PFSK-1 (cell line): ENCODE results near the gene PHACTR1.

Experiments used
- FOXP2 ChIP-seq: optimal IDR thresholded peaks from 2 replicates; pipeline ENCODE3; 2011; ENCODE audit warnings: borderline replicate concordance, control low read depth, inconsistent platforms; ENCODE audit not compliant: insufficient read depth; ENCODE audit errors: extremely low read length, extremely low read depth
- POLR2AphosphoS5 ChIP-seq: IDR thresholded peaks from 2 replicates; pipeline ENCODE4 v1.6.1; 2012; ENCODE audit warnings: low read depth, mild to moderate bottlenecking, control low read depth, low read length, moderate library complexity
- SIN3A ChIP-seq: IDR thresholded peaks from 2 replicates; pipeline ENCODE4 v1.6.1; 2012; ENCODE audit warnings: mild to moderate bottlenecking, low read length, moderate library complexity, borderline replicate concordance; ENCODE audit not compliant: insufficient read depth
- TAF1 ChIP-seq: IDR thresholded peaks from 2 replicates; pipeline ENCODE4 v1.6.1; 2012; ENCODE audit warnings: low read length, control low read depth, borderline replicate concordance; ENCODE audit not compliant: insufficient read depth
- TF ChIP-seq, protein P1 (sequence below), 2 experiments: IDR thresholded peaks; 2 replicates each; pipeline versions ENCODE4 v1.6.1 to v1.8.0; 2011 to 2012; ENCODE audit warnings: low read depth in 2 of 2, low read length in 2 of 2, control low read depth in 1 of 2, inconsistent platforms in 1 of 2, mild to moderate bottlenecking in 1 of 2, moderate library complexity in 1 of 2; ENCODE audit not compliant: insufficient read depth in 1 of 2

Gene PHACTR1

DNA sequence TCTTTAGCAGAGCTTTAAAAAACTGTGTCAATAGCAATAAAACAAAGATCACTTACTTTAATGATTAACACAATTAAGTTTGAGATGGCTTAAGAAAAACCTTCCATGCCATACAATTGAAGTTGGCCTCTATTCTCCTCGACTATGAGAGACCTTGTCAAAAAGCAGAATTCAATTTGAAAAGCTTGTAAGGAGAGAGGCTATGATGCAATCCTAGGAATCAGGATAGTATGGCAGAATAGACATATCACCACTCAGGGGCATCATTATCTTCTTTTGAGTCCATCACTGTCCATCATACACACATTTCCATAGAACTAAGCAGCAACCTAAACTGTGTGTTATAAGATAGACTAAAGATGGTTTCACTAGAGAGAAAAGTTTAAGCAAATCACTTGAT is 594.6 kb downstream of the PHACTR1 start:
- no peak for TF ChIP-seq FOXP2
- TF ChIP-seq, protein P1, sequence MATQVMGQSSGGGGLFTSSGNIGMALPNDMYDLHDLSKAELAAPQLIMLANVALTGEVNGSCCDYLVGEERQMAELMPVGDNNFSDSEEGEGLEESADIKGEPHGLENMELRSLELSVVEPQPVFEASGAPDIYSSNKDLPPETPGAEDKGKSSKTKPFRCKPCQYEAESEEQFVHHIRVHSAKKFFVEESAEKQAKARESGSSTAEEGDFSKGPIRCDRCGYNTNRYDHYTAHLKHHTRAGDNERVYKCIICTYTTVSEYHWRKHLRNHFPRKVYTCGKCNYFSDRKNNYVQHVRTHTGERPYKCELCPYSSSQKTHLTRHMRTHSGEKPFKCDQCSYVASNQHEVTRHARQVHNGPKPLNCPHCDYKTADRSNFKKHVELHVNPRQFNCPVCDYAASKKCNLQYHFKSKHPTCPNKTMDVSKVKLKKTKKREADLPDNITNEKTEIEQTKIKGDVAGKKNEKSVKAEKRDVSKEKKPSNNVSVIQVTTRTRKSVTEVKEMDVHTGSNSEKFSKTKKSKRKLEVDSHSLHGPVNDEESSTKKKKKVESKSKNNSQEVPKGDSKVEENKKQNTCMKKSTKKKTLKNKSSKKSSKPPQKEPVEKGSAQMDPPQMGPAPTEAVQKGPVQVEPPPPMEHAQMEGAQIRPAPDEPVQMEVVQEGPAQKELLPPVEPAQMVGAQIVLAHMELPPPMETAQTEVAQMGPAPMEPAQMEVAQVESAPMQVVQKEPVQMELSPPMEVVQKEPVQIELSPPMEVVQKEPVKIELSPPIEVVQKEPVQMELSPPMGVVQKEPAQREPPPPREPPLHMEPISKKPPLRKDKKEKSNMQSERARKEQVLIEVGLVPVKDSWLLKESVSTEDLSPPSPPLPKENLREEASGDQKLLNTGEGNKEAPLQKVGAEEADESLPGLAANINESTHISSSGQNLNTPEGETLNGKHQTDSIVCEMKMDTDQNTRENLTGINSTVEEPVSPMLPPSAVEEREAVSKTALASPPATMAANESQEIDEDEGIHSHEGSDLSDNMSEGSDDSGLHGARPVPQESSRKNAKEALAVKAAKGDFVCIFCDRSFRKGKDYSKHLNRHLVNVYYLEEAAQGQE (IDR thresholded peaks at IDR 0.05; ENCODE audit: insufficient read depth in 1 of 2, low read depth in 2 of 2, low read length in 2 of 2), result no peak
- TF ChIP-seq TAF1, result no peak
- no peak for TF ChIP-seq SIN3A

DNA sequence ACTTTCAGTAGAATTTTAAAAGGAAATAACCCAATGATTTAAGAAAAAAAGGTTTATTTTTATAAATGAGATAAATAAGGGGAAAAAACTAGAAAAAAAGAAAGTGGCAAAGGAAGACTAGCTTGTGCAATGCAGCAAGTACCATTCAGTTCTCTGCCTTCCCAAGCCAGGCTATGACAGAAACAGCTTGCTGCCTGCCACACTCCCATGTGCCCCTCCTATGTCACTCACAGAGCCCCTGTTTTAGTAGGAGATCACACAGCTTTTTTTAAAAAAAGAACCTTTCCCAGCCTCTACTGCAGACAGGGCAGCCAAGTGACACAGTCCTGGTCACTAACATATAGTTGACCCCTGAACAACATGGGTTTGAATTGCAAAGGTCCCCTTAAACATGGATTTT is 598.2 kb downstream of the PHACTR1 start:
- TF ChIP-seq, protein P1 (IDR thresholded peaks at IDR 0.05; ENCODE audit: insufficient read depth in 1 of 2, low read depth in 2 of 2, low read length in 2 of 2), result no peak
- TF ChIP-seq SIN3A (no peak), POLR2AphosphoS5 (no peak), TAF1 (no peak), FOXP2 (no peak)

DNA sequence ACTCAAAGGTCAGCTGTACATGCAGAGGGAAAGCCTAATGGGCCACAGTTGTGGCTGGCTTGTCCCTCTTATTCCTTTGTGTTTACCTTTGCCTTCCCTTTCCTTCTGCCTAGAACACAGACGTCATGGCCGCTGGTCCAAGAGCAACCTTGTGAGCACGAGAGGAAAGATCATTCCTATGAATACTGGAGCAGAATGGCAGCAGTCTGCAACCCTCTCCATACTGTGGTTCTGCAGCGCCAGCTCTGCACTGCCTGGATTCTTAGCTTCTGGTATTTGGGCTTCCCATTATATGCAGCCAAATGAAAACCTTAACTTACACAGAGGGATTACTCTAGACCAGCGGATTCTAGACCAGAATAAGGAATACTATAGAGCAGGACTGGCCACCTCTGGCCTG is 599.3 kb downstream of the PHACTR1 start:
- TF ChIP-seq FOXP2, result no peak

DNA sequence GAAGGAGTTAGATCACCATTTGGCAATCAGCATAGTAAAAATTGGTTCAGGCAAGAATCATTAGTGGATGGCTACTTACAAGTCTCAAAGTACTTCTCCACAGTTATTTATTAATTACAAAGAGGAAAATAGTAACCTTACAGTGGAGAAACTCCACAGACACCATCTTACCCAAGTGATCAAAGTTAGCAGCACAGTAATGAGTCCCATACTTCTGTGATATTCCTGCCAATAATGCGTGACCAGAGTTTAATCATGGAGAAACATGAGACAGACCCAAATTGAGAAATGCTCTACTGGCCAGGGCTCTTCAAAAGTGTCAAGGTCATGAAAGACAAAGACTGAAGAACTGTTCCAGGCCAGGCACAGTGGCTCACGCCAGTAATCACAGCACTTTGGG is 602.3 kb downstream of the PHACTR1 start:
- TF ChIP-seq FOXP2, result no peak

DNA sequence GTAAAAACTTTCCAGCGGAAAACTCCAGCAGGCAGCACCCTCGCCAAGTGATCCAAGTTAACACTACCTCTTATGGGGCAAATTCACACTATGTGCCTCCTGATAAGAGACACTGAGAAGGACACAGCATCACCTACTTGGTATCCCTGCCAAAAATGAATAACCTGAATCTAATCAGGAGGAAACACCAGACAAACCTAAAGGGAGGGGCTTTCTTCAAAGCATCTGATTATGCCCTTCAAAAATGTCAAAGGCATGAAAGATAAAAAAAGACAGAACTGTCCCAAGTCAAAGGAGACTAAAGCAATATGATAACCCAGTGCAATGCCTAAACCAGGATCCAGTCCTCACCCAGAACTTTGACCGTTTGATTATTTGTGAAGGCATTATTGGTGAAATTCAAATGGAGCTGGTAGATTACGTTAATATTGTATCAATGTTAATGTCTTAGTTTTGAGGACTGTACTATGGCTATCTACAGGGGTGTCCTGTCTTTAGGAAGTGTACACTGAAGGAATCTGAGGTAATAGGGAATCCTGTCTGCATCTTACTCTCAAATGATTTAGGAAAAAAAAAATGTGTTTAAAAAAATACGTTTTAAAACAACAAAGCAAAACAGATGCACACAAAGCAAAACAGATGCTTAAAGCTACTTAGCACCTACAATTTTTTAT is 603.5 kb downstream of the PHACTR1 start:
- TF ChIP-seq, protein P1 (IDR thresholded peaks at IDR 0.05; ENCODE audit: insufficient read depth in 1 of 2, low read depth in 2 of 2, low read length in 2 of 2), result no peak
- TF ChIP-seq SIN3A (no peak), TAF1 (no peak), FOXP2 (no peak), POLR2AphosphoS5 (no peak)

DNA sequence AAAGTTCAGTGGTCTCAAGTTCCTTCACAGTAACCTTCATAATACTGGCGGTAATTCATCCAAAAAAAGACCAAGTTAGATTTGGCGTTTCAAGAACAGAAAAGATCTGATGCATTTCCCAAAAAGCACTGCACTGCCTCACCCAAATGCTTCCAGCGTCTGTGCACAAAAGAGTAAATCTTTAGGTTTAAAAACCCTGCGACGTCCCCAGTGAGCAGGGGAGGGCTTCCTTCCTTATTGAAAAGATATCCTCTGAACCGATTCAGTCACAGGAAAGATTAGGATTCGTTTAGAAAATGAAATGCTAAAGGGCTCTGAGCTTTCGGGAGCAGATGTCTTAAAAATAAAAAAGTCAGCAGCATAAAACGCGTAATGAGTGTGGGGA is 611.1 kb downstream of the PHACTR1 start:
- no peak for TF ChIP-seq POLR2AphosphoS5
- no peak for TF ChIP-seq TAF1
- TF ChIP-seq FOXP2, result no peak
- TF ChIP-seq SIN3A, result no peak
- TF ChIP-seq, protein P1 (IDR thresholded peaks at IDR 0.05; ENCODE audit: insufficient read depth in 1 of 2, low read depth in 2 of 2, low read length in 2 of 2), result no peak
